ENCODE measurements around the gene BLACAT1.

DNA sequence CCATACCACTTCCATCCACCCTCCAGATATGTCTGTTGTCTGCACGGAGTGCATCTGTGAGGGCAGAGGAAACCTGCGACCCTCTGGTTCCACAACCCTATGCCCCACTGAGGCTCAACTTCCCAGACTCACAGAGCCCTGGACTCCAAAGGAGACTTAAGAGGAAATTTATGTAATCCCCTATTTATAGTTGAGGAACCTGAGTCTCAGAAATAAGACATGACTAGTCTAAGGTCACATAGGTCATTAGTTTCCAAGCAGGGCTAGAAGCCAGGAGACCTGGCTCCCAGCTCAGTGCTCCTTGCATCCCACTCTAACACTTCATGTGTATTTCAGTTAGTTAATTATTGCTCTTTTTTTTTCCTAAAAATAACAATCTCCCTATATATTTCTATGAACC, 18.3 kb downstream of the BLACAT1 start:
- TF ChIP-seq POLR2AphosphoS5 (IDR thresholded peaks at IDR 0.05): no peak
- no peak for TF ChIP-seq CTCF (IDR thresholded peaks at IDR 0.05)

Measured in prostate gland (tissue), 2 donors.